ENCODE results near the gene PITRM1. TPM values are rescaled to one million over a fixed set of nuclear protein-coding genes. Genes with fewer than 3 reads are reported as not detected.

The PITRM1 gene
- total and polyA plus RNA-seq, 2 experiments from 2014 or later = 44.1 to 45.9 TPM

GRCh38 chr10:3165196-3165595 lies 7.4 kb downstream of the PITRM1 start:
- H3K36me3 ChIP-seq (replicated peaks; ENCODE audit: insufficient read depth, low read depth) = no peaks in the 10 kb centered on the region
- H3K27me3 ChIP-seq = no peaks in the 10 kb centered on the region
- H3K79me2 ChIP-seq = peaks cover 4% of the 10 kb centered on the region
- H3K27ac ChIP-seq = no peak overlapping the region
- H4K20me1 ChIP-seq (ENCODE audit: insufficient read depth, poor library complexity, severe bottlenecking) = no peaks in the 10 kb centered on the region
- no peak overlapping the region for H3K4me2 ChIP-seq
- H2AFZ ChIP-seq = no peak overlapping the region
- H3K4me1 ChIP-seq (ENCODE audit: insufficient read depth) = no peaks in the 10 kb centered on the region
- H3K9me3 ChIP-seq (ENCODE audit: low read depth) = no peaks in the 10 kb centered on the region
- H3K4me3 ChIP-seq = no peak overlapping the region
- DNase-seq (ENCODE audit: low spot score) = no peak
- 82% methylated on average over 9 of the region's 9 CpGs for WGBS (ENCODE audit: low lambda C conversion rate, missing lambda C conversion rate)
- TF ChIP-seq EZH2 (IDR thresholded peaks at IDR 0.05; ENCODE audit: borderline replicate concordance) = no peak
- no peak for TF ChIP-seq EZH2phosphoT487 (IDR thresholded peaks at IDR 0.05; ENCODE audit: low read depth, severe bottlenecking, unreplicated experiment)
- TF ChIP-seq, protein P1, sequence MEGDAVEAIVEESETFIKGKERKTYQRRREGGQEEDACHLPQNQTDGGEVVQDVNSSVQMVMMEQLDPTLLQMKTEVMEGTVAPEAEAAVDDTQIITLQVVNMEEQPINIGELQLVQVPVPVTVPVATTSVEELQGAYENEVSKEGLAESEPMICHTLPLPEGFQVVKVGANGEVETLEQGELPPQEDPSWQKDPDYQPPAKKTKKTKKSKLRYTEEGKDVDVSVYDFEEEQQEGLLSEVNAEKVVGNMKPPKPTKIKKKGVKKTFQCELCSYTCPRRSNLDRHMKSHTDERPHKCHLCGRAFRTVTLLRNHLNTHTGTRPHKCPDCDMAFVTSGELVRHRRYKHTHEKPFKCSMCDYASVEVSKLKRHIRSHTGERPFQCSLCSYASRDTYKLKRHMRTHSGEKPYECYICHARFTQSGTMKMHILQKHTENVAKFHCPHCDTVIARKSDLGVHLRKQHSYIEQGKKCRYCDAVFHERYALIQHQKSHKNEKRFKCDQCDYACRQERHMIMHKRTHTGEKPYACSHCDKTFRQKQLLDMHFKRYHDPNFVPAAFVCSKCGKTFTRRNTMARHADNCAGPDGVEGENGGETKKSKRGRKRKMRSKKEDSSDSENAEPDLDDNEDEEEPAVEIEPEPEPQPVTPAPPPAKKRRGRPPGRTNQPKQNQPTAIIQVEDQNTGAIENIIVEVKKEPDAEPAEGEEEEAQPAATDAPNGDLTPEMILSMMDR (IDR thresholded peaks at IDR 0.05; ENCODE audit: poor library complexity) = no peak
- H3K9me2 ChIP-seq (replicated peaks; ENCODE audit: insufficient read depth) = no peaks in the 10 kb centered on the region

- WGBS (ENCODE audit: low lambda C conversion rate, missing lambda C conversion rate) = 90% methylated on average over 9 of the region's 9 CpGs
- no peaks in the 10 kb centered on the region for H3K9me2 ChIP-seq (replicated peaks; ENCODE audit: insufficient read depth)
Measured at GRCh38 chr10:3163879-3164278, 8.7 kb downstream of the PITRM1 start.

DNA sequence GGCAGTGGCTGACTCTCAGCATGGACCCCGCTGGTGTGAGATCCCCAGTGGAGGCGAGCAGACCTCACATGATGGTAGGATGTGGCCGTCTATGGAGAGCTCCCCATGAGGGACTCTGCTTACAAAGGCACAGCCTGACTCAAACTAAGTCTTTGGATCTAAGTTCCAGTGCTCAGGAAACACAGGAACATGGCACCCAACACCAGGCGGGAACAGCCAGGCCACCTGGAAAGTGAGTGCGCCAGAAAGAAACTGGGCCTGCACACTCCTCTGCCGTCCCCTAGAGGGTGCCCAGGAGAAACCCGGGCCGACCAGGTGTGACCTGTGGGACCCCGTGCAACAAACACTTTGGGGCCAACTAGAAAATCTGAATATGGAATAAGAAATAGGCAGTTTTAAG lies 10.0 kb downstream of the PITRM1 start:
- WGBS (ENCODE audit: low lambda C conversion rate, missing lambda C conversion rate) = 92% methylated on average over 9 of the region's 9 CpGs
- Histone ChIP-seq H3K4me2 (no peak overlapping the region), H3K9me3 (ENCODE audit: low read depth) (no peaks in the 10 kb centered on the region), H3K79me2 (no peaks in the 10 kb centered on the region), H3K27me3 (no peaks in the 10 kb centered on the region), H3K4me3 (no peak overlapping the region), H3K9me2 (replicated peaks; ENCODE audit: insufficient read depth) (no peaks in the 10 kb centered on the region), H3K36me3 (replicated peaks; ENCODE audit: insufficient read depth, low read depth) (no peaks in the 10 kb centered on the region), H2AFZ (no peak overlapping the region), H3K27ac (no peak overlapping the region), H4K20me1 (ENCODE audit: insufficient read depth, poor library complexity, severe bottlenecking) (no peaks in the 10 kb centered on the region), H3K4me1 (ENCODE audit: insufficient read depth) (no peaks in the 10 kb centered on the region)
- TF ChIP-seq, protein P1 (IDR thresholded peaks at IDR 0.05; ENCODE audit: poor library complexity) = no peak
- TF ChIP-seq EZH2 (IDR thresholded peaks at IDR 0.05; ENCODE audit: borderline replicate concordance) (no peak), EZH2phosphoT487 (IDR thresholded peaks at IDR 0.05; ENCODE audit: low read depth, severe bottlenecking, unreplicated experiment) (no peak)
- no peak for DNase-seq (ENCODE audit: low spot score)

More at GRCh38 chr10:3163879-3164278, 8.7 kb downstream of the PITRM1 start:
- H3K4me1 ChIP-seq (ENCODE audit: insufficient read depth) = no peaks in the 10 kb centered on the region
- H3K4me2 ChIP-seq = no peak overlapping the region
- no peaks in the 10 kb centered on the region for H3K9me3 ChIP-seq (ENCODE audit: low read depth)
- H2AFZ ChIP-seq = no peak overlapping the region
- no peak for DNase-seq (ENCODE audit: low spot score)
- no peaks in the 10 kb centered on the region for H4K20me1 ChIP-seq (ENCODE audit: insufficient read depth, poor library complexity, severe bottlenecking)
- no peaks in the 10 kb centered on the region for H3K36me3 ChIP-seq (replicated peaks; ENCODE audit: insufficient read depth, low read depth)
- no peaks in the 10 kb centered on the region for H3K79me2 ChIP-seq
- no peak overlapping the region for H3K27ac ChIP-seq
- TF ChIP-seq, protein P1 (IDR thresholded peaks at IDR 0.05; ENCODE audit: poor library complexity) = no peak
- TF ChIP-seq EZH2phosphoT487 (IDR thresholded peaks at IDR 0.05; ENCODE audit: low read depth, severe bottlenecking, unreplicated experiment) (no peak), EZH2 (IDR thresholded peaks at IDR 0.05; ENCODE audit: borderline replicate concordance) (no peak)
- no peak overlapping the region for H3K4me3 ChIP-seq
- no peaks in the 10 kb centered on the region for H3K27me3 ChIP-seq

DNA sequence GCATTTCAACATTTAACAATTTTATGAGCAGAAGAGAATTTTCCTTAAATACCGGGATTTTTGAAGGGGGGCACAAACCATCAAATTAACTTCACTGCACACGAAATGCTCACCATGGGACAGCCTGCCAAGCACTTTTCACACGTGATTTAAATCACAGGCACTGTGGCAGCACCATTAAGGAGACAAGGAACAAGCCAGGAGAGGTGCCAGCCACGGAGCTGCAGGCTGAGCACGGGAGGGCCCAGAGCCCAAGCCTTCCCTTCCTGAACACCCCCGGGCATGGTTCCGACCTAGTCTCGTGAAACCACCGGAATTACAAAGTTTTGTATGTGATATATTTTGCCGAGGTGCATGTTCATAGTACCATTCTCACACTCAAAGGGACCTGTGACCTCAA lies 13.4 kb downstream of the PITRM1 start:
- H3K4me2 ChIP-seq = no peak overlapping the region
- TF ChIP-seq, protein P1 (IDR thresholded peaks at IDR 0.05; ENCODE audit: poor library complexity) = no peak
- TF ChIP-seq EZH2 (IDR thresholded peaks at IDR 0.05; ENCODE audit: borderline replicate concordance) = no peak
- TF ChIP-seq EZH2phosphoT487 (IDR thresholded peaks at IDR 0.05; ENCODE audit: low read depth, severe bottlenecking, unreplicated experiment) = no peak
- WGBS (ENCODE audit: low lambda C conversion rate, missing lambda C conversion rate) = 99% methylated on average over 10 of the region's 10 CpGs

More for the DNA sequence above, 13.4 kb downstream of the PITRM1 start:
- H3K27me3 ChIP-seq = no peaks in the 10 kb centered on the region
- no peaks in the 10 kb centered on the region for H3K79me2 ChIP-seq
- no peaks in the 10 kb centered on the region for H3K9me2 ChIP-seq (replicated peaks; ENCODE audit: insufficient read depth)
- no peak overlapping the region for H2AFZ ChIP-seq
- DNase-seq (ENCODE audit: low spot score) = no peak
- H4K20me1 ChIP-seq (ENCODE audit: insufficient read depth, poor library complexity, severe bottlenecking) = no peaks in the 10 kb centered on the region
- H3K27ac ChIP-seq = no peak overlapping the region
- H3K36me3 ChIP-seq (replicated peaks; ENCODE audit: insufficient read depth, low read depth) = no peaks in the 10 kb centered on the region
- H3K4me1 ChIP-seq (ENCODE audit: insufficient read depth) = no peaks in the 10 kb centered on the region
- no peaks in the 10 kb centered on the region for H3K9me3 ChIP-seq (ENCODE audit: low read depth)
- no peak overlapping the region for H3K4me3 ChIP-seq

Measured in hepatocyte (in vitro differentiated cells).